GM18517 (cell line): ENCODE data around the gene USP35.
A peak's percentile ranks its signal among the peaks of the same experiment; 100 is the strongest.
"Not testable (repeated sequence)": the region's sequence is repeated elsewhere in the genome, so short reads cannot be mapped to it uniquely, and the experiment has no call there.

Experiments used
- ATAC-seq: cut with Tn5 transposase; IDR thresholded peaks from one replicate; pipeline ENCODE4 v1.9.1; 2021; ENCODE audit warnings: mild to moderate bottlenecking, moderate library complexity; ENCODE audit not compliant: unreplicated experiment

Gene USP35

DNA sequence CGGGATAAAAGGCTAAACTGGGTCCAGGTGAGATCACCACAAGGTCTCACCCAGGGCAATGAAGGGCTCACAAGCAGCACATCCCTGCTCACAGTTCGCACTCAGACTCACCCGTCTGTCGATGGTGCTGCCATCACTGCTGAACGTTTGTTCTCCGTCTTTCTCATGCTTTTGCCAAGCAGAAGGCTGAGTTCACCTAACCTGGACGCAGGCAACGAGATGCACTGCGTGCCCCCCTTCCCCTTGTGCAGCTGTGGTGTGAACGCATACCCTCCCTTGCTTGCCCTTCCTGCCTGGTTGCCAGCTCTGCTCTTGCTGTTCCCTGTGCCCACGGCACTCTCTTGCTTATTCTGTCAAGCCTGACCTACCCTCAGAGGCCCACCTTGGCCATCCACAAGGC, 18.3 kb upstream of the USP35 start:
- no peak for ATAC-seq

DNA sequence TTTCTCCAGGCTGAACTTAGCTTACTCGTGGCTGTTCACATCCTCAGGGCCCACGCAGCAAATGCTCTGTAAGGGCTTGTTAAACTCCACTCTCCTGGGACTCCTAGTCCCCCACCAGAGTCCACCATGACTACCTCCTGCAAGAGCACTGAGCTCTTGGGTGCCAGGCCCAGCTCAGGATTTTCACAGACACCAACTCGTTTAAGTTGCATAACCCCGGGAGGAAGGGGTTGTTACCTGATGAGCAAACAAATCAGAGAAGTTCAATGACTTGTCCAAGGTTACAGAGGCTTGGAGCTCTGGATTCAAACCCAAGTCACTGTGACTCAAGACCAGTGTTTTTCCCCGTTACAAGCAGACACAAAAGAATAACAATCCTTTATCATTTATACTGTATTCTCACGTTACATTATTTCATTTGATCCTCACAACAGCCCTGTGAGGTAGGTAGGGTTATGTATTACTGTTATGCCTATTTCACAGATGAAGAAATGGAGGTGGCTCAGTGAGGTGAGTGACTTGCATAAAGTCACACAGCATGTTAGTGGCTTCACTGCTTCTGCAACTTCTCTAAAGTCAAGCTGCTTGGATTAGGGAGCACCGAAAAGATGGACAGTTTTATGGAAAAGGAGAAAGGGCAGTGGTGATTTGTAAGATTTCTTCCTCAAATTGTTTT, 17.7 kb upstream of the USP35 start:
- ATAC-seq = no peak

GRCh38 chr11:78171951-78172350, 16.8 kb upstream of the USP35 start:
- no peak for ATAC-seq

DNA sequence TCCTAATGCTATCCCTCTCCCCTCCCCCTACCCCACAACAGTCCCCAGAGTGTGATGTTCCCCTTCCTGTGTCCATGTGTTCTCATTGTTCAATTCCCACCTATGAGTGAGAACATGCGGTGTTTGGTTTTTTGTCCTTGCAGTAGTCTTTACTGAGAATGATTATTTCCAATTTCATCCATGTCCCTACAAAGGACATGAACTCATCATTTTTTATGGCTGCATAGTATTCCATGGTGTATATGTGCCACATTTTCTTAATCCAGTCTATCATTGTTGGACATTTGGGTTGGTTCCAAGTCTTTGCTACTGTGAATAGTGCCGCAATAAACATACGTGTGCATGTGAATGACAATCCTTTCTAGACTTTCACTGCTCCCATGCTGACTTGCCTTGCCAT, 12.9 kb upstream of the USP35 start:
- not testable (repeated sequence) for ATAC-seq

DNA sequence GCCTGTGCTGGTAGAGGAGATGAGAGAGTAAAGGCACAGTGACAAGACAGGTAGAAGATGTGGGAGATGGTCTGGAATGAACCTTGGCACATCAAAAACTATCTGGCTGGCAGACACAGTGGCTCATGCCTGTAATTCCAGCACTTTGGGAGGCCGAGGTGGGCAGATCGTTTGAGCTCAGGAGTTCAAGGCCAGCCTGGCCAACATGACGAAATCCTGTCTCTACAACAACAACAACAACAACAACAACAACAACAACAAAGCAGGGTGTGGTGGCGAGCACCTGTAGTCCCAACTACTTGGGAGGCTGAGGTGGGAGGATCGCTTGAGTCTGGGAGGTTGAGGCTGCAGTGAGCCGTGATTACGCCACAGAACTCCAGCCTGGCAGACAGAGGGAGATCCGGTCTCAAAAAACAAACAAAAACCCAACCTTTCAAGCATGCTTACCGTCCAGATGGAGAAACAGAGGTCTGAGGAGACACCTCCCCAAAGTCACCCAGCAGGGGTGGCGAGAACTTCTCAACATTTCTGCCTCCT, 12.0 kb upstream of the USP35 start:
- no peak for ATAC-seq

DNA sequence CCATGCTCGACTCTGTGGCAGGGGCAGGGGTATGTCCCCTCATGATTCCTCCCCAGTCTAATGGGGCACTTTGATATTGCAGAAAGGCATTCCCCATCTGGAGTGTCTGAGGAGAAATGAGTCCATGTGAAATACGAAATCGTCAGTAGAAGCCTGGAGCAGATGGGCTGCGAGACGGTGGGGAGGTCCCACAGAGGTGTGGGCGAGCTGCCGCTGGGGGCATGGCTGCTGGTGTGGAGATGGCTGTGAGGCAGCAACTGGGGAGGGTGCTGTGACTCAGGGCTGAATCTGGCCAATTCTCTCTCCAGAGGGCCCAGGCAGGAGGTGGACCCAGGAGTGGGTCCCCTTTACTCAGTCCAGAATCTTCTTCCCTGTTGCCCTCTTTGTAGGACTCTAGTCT, 11.5 kb upstream of the USP35 start:
- ATAC-seq = no peak

DNA sequence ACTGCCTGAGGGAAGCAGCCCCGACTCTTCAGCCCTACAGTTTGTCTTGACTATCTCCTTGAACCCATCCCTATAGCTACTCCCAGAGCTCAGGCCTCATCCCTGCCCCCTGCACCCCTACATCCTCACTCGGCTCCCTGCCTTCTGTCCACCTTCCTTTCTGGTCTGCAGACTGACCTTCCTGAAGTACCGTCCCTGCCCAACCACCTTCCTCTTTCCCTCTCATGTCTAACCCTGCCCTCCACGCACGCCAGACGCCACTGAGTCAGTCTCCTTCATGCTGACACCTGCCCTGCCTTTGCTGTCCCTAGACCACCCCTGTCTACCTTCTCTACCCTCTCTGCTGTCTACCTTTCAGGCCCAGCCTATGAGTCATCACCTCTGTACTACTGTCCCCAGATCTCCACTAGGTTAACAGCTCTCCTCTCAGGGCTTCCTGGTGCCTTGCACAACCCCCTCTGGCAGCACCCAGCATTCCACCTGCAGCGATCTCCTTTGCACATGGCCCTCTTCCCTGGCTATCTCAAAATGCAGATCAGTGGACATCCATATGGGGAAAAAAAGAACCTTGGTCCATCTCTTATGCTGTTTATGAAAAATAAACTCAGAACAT, 9.2 kb upstream of the USP35 start:
- ATAC-seq = no peak

DNA sequence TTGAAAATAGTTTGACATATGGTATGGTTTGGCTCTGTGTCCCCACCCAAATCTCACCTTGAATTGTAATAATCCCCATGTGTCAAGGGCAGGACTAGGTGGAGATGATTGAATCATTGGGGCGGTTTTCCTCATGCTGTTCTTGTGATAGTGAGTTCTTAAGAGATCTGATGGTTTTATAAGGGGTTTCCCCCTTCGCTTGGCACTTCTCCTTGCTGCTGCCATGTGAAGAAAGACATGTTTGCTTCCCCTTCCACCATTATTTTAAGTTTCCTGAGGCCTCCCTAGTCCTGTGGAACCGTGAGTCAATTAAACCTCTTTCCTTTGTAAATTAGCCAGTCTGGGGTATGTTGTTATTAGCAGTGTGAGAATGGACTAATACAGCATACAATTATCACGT, 8.0 kb upstream of the USP35 start:
- ATAC-seq = no peak

GRCh38 chr11:78181185-78181584, 7.5 kb upstream of the USP35 start:
- no peak for ATAC-seq

DNA sequence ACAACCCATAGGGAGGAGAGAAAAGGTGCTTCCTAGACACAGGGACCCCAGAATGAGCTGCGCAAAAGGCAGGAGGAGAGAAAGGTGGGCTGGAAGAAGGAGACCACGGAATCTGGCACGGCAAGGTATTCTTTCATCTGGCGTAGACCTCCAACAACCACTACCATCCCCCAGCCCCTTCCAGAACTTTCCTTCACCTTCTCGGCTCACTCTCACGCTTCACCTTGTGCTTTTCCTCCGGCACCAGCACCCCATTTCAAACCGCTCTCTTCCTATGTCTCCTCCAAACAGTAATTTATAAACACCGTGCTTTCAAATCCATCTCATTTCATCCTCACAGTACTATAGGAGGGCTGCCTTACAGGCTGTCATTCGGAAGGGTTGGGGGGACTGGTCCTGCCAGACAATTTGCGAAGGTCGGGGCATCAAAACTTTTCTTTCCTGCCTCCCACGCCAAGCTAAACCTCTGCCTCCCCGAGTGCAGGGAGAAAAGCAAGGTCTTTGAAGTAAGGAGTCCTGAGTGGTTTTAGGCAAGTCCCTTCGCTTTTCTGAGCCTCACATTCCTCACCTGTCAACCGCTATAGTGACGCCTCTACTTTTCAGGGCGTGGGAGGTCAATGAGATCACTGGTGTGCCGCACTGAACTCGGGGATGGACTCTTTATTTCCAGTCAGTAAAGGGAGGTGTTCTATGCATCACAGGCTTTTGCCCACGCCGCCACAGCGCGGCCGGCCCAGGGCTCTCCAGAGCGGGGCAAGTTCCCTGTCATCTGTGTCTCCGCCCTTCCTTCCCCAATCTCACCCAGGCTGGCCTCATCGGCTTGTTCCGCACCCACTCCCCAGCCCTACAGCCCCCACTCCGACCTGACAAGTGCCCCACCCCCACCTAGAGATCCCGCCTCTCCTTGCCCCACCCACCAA, 1.1 kb upstream of the USP35 start:
- ATAC-seq = peak; percentile 20

DNA sequence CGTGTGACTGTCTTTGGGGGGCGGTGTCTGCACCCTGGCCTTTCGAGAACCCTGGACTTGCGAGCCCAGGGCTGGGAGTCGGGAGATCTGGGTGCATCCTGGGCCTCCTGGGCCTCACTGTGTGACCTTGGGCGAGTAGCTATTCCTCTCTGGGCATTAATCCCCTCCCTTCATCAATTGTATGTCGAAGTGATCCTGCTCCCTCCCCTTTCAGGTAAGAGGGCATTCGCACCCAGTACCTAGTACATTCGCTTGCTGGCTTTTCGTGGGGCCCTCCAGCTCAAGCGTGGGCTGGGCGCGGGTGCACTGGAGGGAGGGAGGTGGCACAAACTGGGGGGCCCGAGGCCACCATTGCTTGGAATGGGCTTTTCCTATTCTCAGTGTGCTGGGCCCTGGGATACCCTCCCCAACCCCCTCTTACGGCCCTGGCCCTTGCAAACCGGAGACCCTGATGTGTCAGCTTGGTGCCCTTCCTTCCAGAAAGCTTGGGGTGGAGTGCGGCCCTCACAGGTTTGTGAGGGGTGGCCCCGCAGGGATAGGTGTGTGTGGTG, 530 bp downstream of the USP35 start:
- no peak for ATAC-seq

DNA sequence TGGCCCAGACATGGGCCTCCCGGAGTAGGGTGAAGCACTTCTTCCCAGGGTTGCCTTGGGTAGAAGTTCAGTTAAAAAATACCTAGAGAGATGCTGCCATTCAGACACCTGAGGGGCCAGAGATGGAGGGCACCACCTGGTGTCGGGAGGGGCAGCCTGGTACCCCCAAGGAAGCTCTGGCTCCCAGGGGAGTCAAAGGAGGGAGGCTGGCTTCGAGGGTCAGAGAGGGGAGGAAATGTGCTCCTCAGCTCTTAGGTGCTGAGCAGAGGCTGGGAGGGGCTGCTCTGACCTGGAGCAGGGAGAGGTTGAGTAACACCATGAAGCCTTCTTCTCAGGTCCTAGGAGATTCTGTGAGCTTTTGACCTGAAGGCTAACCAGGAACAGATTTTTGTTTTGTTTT, 1.1 kb downstream of the USP35 start:
- no peak for ATAC-seq

DNA sequence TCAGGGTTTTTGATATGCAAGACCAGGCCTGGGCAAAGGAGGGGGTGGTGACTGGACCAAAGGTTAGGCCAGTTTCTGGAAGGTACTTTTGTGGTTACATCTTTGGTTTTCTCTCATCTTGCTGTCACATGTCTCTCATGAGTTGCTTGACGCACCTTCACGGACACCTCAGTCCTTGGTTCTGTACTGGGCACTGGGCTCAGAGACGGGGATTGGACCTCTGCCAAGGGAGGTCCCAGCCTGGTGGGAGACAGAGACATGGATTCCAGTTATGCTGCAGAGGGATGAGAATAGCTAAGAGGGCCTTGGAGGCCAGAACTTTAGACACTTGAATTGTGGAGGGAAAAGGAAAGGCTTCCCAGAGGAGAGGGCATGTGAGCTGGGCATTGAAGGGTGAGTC, 1.7 kb downstream of the USP35 start:
- no peak for ATAC-seq

- no peak for ATAC-seq
Observed at GRCh38 chr11:78190871-78191538, 2.3 kb downstream of the USP35 start.

GRCh38 chr11:78192223-78192719, 3.6 kb downstream of the USP35 start:
- no peak for ATAC-seq

DNA sequence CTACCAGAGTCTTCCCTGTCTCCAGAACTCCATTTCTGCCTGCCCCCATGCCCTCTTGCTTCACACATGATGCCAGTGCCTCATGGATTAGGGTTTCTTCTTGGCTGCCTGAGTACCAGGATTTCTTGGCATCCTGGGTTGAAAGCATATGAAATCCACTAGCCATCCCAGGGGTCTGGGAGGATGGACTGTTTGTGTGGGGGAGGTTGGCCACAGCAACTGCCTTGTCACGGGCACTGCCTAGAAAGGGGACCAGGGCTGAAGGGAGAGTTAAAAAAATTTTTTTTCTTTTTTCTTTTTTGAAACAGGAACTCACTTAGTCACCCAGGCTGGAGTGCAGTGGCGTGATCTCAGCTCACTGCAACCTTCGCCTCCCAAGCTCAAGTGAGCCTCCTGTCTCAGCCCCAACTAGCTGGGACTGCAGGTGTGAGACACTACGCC, 4.2 kb downstream of the USP35 start:
- no peak for ATAC-seq

- ATAC-seq = no peak
Observed at GRCh38 chr11:78193806-78194205, 5.1 kb downstream of the USP35 start.

GRCh38 chr11:78194490-78194889, 5.8 kb downstream of the USP35 start:
- no peak for ATAC-seq

DNA sequence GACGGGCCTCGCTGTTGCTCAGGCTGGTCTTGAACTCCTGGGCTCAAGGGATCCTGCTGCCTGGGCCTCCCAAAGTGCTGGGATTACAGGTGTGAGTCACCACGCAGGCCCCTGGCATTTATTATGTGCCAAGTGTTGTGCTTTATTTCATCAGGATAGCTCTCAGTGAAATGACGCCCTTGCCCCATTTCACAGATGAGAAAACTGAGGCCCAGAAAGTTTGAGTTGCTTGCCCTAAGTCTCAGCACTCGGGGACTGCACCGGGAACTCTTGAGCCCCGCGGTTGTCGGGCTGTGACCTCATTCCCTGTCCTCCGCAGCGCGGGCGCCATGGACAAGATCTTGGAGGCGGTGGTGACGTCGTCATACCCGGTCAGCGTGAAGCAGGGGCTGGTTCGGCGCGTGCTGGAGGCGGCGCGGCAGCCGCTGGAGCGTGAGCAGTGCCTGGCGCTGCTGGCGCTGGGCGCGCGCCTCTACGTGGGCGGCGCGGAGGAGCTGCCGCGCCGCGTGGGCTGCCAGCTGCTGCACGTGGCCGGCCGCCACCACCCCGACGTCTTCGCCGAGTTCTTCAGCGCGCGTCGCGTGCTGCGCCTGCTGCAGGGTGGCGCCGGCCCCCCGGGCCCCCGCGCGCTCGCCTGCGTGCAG, 7.3 kb downstream of the USP35 start:
- no peak for ATAC-seq

DNA sequence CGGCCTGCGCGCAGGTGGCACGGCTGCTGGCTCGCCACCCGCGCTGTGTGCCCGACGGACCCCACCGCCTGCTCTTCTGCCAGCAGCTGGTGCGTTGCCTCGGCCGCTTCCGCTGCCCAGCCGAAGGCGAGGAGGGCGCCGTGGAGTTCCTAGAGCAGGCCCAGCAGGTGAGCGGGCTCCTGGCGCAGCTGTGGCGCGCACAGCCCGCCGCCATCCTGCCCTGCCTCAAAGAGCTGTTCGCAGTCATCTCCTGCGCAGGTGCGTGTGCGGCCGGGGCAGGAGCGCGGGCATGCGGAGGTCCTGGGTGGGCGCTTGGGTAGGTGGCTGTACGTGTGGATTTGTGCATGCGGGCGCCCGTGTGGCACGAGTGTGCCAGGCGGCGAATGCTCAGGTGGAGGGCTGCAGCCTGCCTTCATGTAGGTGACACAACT, 8.0 kb downstream of the USP35 start:
- ATAC-seq = no peak
